Fibroblast of skin of right quadriceps (primary cell): ENCODE measurements around the gene SUFU.
"Not testable (repeated sequence)": the region's sequence is repeated elsewhere in the genome, so short reads cannot be mapped to it uniquely, and the experiment has no call there.

ENCODE experiments used
- DNase-seq: peaks from one replicate; pipeline ENCODE4 v3.0.0-alpha.2; 2013

The SUFU gene

GRCh38 chr10:102514487-102515311, 10.9 kb downstream of the SUFU start:
- DNase-seq = no peak

- DNase-seq = no peak
These were observed 12.0 kb downstream of the SUFU start for GRCh38 chr10:102515724-102516123.

- DNase-seq = peak; percentile 49
These were observed 13.8 kb downstream of the SUFU start for GRCh38 chr10:102517553-102517952.

GRCh38 chr10:102519246-102519825, 15.6 kb downstream of the SUFU start:
- DNase-seq = no peak

GRCh38 chr10:102522874-102523249, 19.1 kb downstream of the SUFU start:
- DNase-seq = no peak

GRCh38 chr10:102523250-102524029, 19.7 kb downstream of the SUFU start:
- DNase-seq = peak; percentile 64

GRCh38 chr10:102524746-102525145, 21.0 kb downstream of the SUFU start:
- DNase-seq = no peak

- DNase-seq = no peak
These were observed 23.8 kb downstream of the SUFU start for GRCh38 chr10:102527546-102527945.

GRCh38 chr10:102534333-102534732, 30.6 kb downstream of the SUFU start:
- DNase-seq = no peak

GRCh38 chr10:102534966-102535365, 31.2 kb downstream of the SUFU start:
- DNase-seq = not testable (repeated sequence)

GRCh38 chr10:102535481-102536147, 31.8 kb downstream of the SUFU start:
- DNase-seq = no peak

- DNase-seq = no peak
These were observed 33.6 kb downstream of the SUFU start for GRCh38 chr10:102537367-102537766.

- DNase-seq = no peak
These were observed 34.2 kb downstream of the SUFU start for GRCh38 chr10:102537948-102538347.

- DNase-seq = no peak
These were observed 35.0 kb downstream of the SUFU start for GRCh38 chr10:102538811-102539210.

GRCh38 chr10:102540023-102540422, 36.3 kb downstream of the SUFU start:
- no peak for DNase-seq

- peak; percentile 15 for DNase-seq
These were observed 39.1 kb downstream of the SUFU start for GRCh38 chr10:102542800-102543418.

GRCh38 chr10:102545265-102545871, 41.6 kb downstream of the SUFU start:
- no peak for DNase-seq

GRCh38 chr10:102545997-102546396, 42.2 kb downstream of the SUFU start:
- DNase-seq = no peak

- peak; percentile 52 for DNase-seq
These were observed 43.0 kb downstream of the SUFU start for GRCh38 chr10:102546606-102547320.

GRCh38 chr10:102549549-102549948, 45.8 kb downstream of the SUFU start:
- no peak for DNase-seq

GRCh38 chr10:102550636-102551210, 47.0 kb downstream of the SUFU start:
- DNase-seq = no peak
